ENCODE measurements around the gene PIK3R5. TPM values are rescaled to one million over a fixed set of nuclear protein-coding genes. Genes with fewer than 3 reads are reported as not detected.

The PIK3R5 gene
- total and polyA plus RNA-seq, 8 donors = 0.90 to 29.8 (median 5.1) TPM; not detected in 1

DNA sequence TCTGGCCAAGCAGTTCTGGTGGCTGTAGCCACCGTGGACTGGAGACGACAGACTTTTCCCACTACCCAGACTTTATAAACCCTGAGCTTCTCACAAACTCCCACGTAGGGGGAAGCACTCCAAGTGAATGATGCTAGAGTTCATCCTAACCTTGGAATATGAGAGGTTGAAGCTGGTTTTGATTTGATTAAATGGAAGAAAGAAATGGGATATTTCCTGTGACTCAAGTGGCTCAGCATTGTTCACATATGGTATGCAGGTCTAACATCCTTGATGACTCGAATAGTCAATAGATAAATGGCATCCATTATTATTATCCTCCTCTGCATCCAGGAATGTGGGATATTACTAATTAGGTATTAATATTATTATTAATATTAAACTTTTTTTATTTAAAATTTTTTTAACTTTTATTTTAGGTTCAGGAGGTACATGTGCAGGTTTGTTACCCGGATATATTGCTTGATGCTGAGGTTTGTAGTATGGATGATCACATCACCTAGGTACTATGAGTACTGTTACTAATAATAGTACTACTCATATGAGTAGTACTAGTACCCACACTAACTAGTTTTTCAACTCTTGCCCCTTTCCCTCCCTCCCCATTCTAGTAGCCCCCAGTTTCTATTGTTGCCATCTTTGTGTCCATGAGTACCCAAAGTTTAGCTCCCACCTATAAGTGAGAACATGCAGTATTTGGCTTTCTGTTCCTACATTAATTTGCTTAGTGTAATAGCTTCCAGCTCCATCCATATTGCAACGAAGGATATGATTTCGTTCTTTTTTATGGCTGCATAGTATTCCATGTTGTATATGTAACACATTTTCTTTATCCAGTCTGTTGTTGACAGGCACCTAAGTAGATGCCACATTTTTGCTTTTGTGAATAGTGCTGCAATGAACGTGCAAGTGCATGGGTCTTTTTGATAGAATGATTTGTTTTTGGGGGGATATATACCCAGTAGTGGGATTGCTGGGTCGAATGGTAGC lies 121.0 kb downstream of the PIK3R5 start:
- 81 to 89% (median 85%) methylated on average over 9 of the region's 9 CpGs for WGBS, 5 donors
- H3K4me1 ChIP-seq = no peaks in the 10 kb centered on the region
- no peak for DNase-seq
- TF ChIP-seq, protein P1, sequence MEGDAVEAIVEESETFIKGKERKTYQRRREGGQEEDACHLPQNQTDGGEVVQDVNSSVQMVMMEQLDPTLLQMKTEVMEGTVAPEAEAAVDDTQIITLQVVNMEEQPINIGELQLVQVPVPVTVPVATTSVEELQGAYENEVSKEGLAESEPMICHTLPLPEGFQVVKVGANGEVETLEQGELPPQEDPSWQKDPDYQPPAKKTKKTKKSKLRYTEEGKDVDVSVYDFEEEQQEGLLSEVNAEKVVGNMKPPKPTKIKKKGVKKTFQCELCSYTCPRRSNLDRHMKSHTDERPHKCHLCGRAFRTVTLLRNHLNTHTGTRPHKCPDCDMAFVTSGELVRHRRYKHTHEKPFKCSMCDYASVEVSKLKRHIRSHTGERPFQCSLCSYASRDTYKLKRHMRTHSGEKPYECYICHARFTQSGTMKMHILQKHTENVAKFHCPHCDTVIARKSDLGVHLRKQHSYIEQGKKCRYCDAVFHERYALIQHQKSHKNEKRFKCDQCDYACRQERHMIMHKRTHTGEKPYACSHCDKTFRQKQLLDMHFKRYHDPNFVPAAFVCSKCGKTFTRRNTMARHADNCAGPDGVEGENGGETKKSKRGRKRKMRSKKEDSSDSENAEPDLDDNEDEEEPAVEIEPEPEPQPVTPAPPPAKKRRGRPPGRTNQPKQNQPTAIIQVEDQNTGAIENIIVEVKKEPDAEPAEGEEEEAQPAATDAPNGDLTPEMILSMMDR (IDR thresholded peaks at IDR 0.05) = no peak
- TF ChIP-seq EP300 (IDR thresholded peaks at IDR 0.05) (no peak), POLR2AphosphoS5 (IDR thresholded peaks at IDR 0.05) (no peak), POLR2A (IDR thresholded peaks at IDR 0.05) (no peak)
- H3K9me3 ChIP-seq = no peaks in the 10 kb centered on the region
- H3K4me3 ChIP-seq = no peak overlapping the region
- intact Hi-C loops (cut with DNase I; ENCODE audit: low total_unique reads) = no loop called here
- no peaks in the 10 kb centered on the region for H3K36me3 ChIP-seq
- no peak overlapping the region for H3K27ac ChIP-seq
- H3K27me3 ChIP-seq = no peaks in the 10 kb centered on the region

DNA sequence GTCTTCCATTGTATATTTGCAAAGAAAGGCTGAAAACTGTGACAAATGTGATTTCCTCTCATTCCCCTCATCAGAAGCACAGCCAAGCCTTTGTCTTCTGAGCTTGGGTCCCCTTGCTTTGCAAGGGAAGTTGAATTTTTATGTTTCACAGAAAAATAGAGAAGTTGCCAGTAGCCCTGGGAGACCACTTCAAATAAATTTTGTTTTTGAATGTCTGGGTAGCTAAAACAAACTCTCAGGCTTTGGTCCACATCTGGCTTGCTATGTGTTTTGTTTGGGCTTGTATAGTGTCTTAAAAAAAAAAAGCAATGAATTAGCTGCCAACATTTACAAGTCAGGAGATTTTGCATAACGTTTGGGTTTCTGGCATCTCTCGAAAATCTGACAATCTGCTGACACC lies 122.2 kb downstream of the PIK3R5 start:
- DNase-seq = no peak
- H3K9me3 ChIP-seq = no peaks in the 10 kb centered on the region
- H3K27me3 ChIP-seq = peaks cover 0 to 6% (median 0%) of the 10 kb centered on the region in 3 donors
- H3K4me3 ChIP-seq = no peak overlapping the region
- intact Hi-C loops (cut with DNase I; ENCODE audit: low total_unique reads) = no loop called here
- no peaks in the 10 kb centered on the region for H3K4me1 ChIP-seq
- H3K36me3 ChIP-seq = no peaks in the 10 kb centered on the region
- WGBS, 5 donors = 25 to 62% (median 54%) methylated on average over 2 of the region's 2 CpGs
- no peak overlapping the region for H3K27ac ChIP-seq
- TF ChIP-seq, protein P1 (IDR thresholded peaks at IDR 0.05) = no peak
- TF ChIP-seq EP300 (IDR thresholded peaks at IDR 0.05) (no peak), POLR2A (IDR thresholded peaks at IDR 0.05) (no peak), POLR2AphosphoS5 (IDR thresholded peaks at IDR 0.05) (no peak)

DNA sequence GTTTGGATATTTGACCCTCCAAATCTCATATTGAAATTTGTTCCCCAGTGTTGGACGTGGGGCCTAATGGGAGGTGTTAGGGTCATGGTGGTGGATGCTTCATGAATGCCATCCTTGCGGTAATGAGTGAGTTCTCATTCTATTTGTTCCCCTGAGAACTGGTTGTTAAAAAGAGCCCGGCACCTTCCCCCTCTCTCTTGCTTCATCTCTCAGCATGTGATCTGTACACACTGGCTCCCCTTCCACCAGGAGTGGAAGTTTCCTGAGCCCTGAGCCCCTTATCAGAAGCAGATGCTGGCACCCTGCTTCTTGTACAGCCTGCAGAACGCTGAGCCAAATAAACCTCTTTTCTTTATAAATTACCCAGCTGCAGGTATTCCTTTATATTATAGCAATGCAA lies 123.7 kb downstream of the PIK3R5 start:
- intact Hi-C loops (cut with DNase I; ENCODE audit: low total_unique reads) = no loop called here
- H3K27ac ChIP-seq = no peak overlapping the region
- WGBS, 5 donors = 66 to 75% (median 68%) methylated on average over 4 of the region's 4 CpGs
- no peak overlapping the region for H3K4me3 ChIP-seq
- no peaks in the 10 kb centered on the region for H3K9me3 ChIP-seq
- H3K36me3 ChIP-seq = no peaks in the 10 kb centered on the region
- no peak for DNase-seq
- no peaks in the 10 kb centered on the region for H3K4me1 ChIP-seq
- TF ChIP-seq EP300 (IDR thresholded peaks at IDR 0.05) (no peak), POLR2A (IDR thresholded peaks at IDR 0.05) (no peak), POLR2AphosphoS5 (IDR thresholded peaks at IDR 0.05) (no peak)
- TF ChIP-seq, protein P1 (IDR thresholded peaks at IDR 0.05) = no peak
- H3K27me3 ChIP-seq = peaks cover 0 to 20% (median 0%) of the 10 kb centered on the region in 3 donors

DNA sequence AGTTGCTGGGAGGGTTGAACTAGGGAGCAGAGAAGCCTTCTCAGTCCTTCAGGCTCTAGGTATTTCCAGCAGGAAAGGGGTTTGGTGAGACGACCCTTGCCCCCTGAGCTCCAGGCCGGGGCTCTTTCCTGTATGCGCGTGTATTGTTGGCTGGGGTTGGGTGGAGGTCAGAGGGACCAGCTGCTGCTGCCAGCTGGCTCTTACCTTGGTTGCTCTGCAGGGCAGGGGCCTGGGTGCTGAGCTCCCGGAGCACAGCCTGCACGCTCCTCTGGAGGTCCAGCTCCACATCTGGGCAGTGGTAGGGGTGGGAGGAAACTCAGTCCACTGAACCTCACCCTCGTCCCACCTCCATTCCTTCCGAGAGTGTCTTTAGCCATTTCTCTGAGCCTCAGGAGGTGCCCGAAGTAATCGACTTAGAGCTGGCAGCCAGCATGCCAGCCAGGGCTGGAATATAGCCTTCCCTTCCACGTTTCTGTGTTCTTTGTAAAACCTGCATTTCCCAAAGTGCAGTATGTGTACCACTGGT lies 126.0 kb downstream of the PIK3R5 start:
- 40 to 59% (median 46%) methylated on average over 11 of the region's 11 CpGs for WGBS, 5 donors
- no peak for DNase-seq

More for the DNA sequence above, 126.0 kb downstream of the PIK3R5 start:
- TF ChIP-seq, protein P1 (IDR thresholded peaks at IDR 0.05) = no peak
- no peak for TF ChIP-seq POLR2A (IDR thresholded peaks at IDR 0.05)
- TF ChIP-seq EP300 (IDR thresholded peaks at IDR 0.05) = no peak
- TF ChIP-seq POLR2AphosphoS5 (IDR thresholded peaks at IDR 0.05) = no peak
- H3K27me3 ChIP-seq = peaks cover 0 to 44% (median 0%) of the 10 kb centered on the region in 3 donors
- H3K4me3 ChIP-seq = no peak overlapping the region
- intact Hi-C loops (cut with DNase I; ENCODE audit: low total_unique reads) = no loop called here
- H3K36me3 ChIP-seq = no peaks in the 10 kb centered on the region
- H3K4me1 ChIP-seq = no peaks in the 10 kb centered on the region
- H3K27ac ChIP-seq = no peak overlapping the region
- no peaks in the 10 kb centered on the region for H3K9me3 ChIP-seq

Measured in stomach (tissue), 9 donors.